ENCODE data around the gene IQSEC1. TPM values are rescaled to one million over a fixed set of nuclear protein-coding genes. Genes with fewer than 3 reads are reported as not detected.
A peak's percentile ranks its signal among the peaks of the same experiment; 100 is the strongest.

Gene IQSEC1
- total RNA-seq, 1 donor from 2014 or later = 37.2 TPM

GRCh38 chr3:12898965-12899755 lies 174.1 kb downstream of the IQSEC1 start:
- no peaks in the 10 kb centered on the region for H3K9me3 Mint-ChIP-seq (ENCODE audit: low read depth)
- peaks cover 3% of the 10 kb centered on the region for H3K4me1 Mint-ChIP-seq (ENCODE audit: low read depth)
- peaks cover 17% of the 10 kb centered on the region for H3K36me3 Mint-ChIP-seq (ENCODE audit: low read depth)
- no peak for TF ChIP-seq CTCF (IDR thresholded peaks at IDR 0.05)
- H3K27ac Mint-ChIP-seq (ENCODE audit: unreplicated experiment) = no peak overlapping the region
- DNase-seq (ENCODE audit: low spot score) = peak; percentile 80
- no peak overlapping the region for H3K4me3 Mint-ChIP-seq (ENCODE audit: unreplicated experiment)
- no peaks in the 10 kb centered on the region for H3K27me3 Mint-ChIP-seq (ENCODE audit: low read depth)

GRCh38 chr3:12898290-12898964 lies 174.8 kb downstream of the IQSEC1 start:
- Mint-ChIP-seq H3K27me3 (ENCODE audit: low read depth) (no peaks in the 10 kb centered on the region), H3K27ac (ENCODE audit: unreplicated experiment) (no peak overlapping the region)
- DNase-seq (ENCODE audit: low spot score) = peak; percentile 61

GRCh38 chr3:12897381-12898289 lies 175.6 kb downstream of the IQSEC1 start:
- Mint-ChIP-seq H3K27me3 (ENCODE audit: low read depth) (no peaks in the 10 kb centered on the region), H3K36me3 (ENCODE audit: low read depth) (peaks cover 17% of the 10 kb centered on the region), H3K4me1 (ENCODE audit: low read depth) (peaks cover 3% of the 10 kb centered on the region), H3K4me3 (ENCODE audit: unreplicated experiment) (no peak overlapping the region), H3K9me3 (ENCODE audit: low read depth) (no peaks in the 10 kb centered on the region), H3K27ac (ENCODE audit: unreplicated experiment) (no peak overlapping the region)
- TF ChIP-seq CTCF (IDR thresholded peaks at IDR 0.05) = no peak
- DNase-seq (ENCODE audit: low spot score) = peak; percentile 48

More at GRCh38 chr3:12898290-12898964, 174.8 kb downstream of the IQSEC1 start:
- no peak overlapping the region for H3K4me3 Mint-ChIP-seq (ENCODE audit: unreplicated experiment)
- H3K4me1 Mint-ChIP-seq (ENCODE audit: low read depth) = peaks cover 3% of the 10 kb centered on the region
- H3K36me3 Mint-ChIP-seq (ENCODE audit: low read depth) = peaks cover 17% of the 10 kb centered on the region
- no peaks in the 10 kb centered on the region for H3K9me3 Mint-ChIP-seq (ENCODE audit: low read depth)
- no peak for TF ChIP-seq CTCF (IDR thresholded peaks at IDR 0.05)

GRCh38 chr3:12896063-12896985 lies 176.9 kb downstream of the IQSEC1 start:
- Mint-ChIP-seq H3K9me3 (ENCODE audit: low read depth) (no peaks in the 10 kb centered on the region), H3K27ac (ENCODE audit: unreplicated experiment) (no peak overlapping the region), H3K27me3 (ENCODE audit: low read depth) (peaks cover 3% of the 10 kb centered on the region), H3K36me3 (ENCODE audit: low read depth) (peaks cover 14% of the 10 kb centered on the region), H3K4me3 (ENCODE audit: unreplicated experiment) (no peak overlapping the region), H3K4me1 (ENCODE audit: low read depth) (peaks cover 8% of the 10 kb centered on the region)
- TF ChIP-seq CTCF (IDR thresholded peaks at IDR 0.05) = peak; percentile 29
- DNase-seq (ENCODE audit: low spot score) = peak; percentile 43
